Activated naive CD8-positive, alpha-beta T cell treated with anti-CD3 and anti-CD28 coated beads for 36 hours (primary cell): ENCODE results near the gene ARFGAP3. TPM values are rescaled to one million over a fixed set of nuclear protein-coding genes. Genes with fewer than 3 reads are reported as not detected.

Experiments used
- DNase-seq: peaks from one replicate; pipeline ENCODE4 v3.0.0; 2021
- H3K27ac Mint-ChIP-seq: one replicate; pipeline ENCODE4 v1.8.0; 2022; ENCODE audit warnings: mild to moderate bottlenecking, moderate library complexity, mixed read lengths
- H3K27me3 Mint-ChIP-seq: one replicate; pipeline ENCODE4 v1.8.0; 2022; ENCODE audit warnings: mild to moderate bottlenecking, mixed read lengths
- H3K36me3 Mint-ChIP-seq: one replicate; pipeline ENCODE4 v1.8.0; 2021; ENCODE audit warnings: mild to moderate bottlenecking, mixed read lengths
- H3K4me1 Mint-ChIP-seq: one replicate; pipeline ENCODE4 v1.8.0; 2021; ENCODE audit warnings: mixed read lengths
- H3K4me3 Mint-ChIP-seq: one replicate; pipeline ENCODE4 v1.8.0; 2022; ENCODE audit warnings: mild to moderate bottlenecking, moderate library complexity, mixed read lengths
- H3K9me3 Mint-ChIP-seq: one replicate; pipeline ENCODE4 v1.8.0; 2022; ENCODE audit warnings: mixed read lengths
- total RNA-seq, 2 experiments: library from RNA; stranded (reverse); gene quantifications; one replicate each; pipeline ENCODE4 v1.2.3, GENCODE V29; 2021

Gene ARFGAP3
- total RNA-seq, 2 experiments from 2014 or later, result 27.2 to 29.1 TPM

- Mint-ChIP-seq H3K9me3 (no peaks in the 10 kb centered on the region), H3K36me3 (peaks cover 8% of the 10 kb centered on the region), H3K27me3 (no peaks in the 10 kb centered on the region), H3K4me1 (no peaks in the 10 kb centered on the region), H3K4me3 (no peak overlapping the region), H3K27ac (no peak overlapping the region)
- no peak for DNase-seq
Measured at GRCh38 chr22:42805016-42805997, 51.8 kb downstream of the ARFGAP3 start.

DNA sequence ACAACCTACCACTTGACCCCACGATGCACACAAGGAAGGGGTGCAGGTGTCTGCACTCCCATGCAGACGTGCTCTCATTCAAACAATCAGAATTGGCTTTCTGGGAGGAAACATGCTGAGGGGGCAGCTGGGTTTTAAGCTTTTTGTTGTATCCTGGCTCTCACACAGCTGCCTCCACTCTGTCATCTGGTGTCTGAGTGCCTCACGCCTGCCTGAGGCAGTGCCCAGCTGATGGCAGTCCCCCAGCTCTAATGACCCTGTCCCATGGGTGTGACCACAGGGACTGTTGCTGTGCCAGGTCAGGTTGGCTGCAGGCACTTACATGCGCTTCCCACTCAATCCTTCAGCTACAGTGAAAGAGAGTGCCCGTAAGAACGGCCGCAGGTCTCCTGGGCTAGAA is 53.7 kb downstream of the ARFGAP3 start:
- no peak for DNase-seq
- Mint-ChIP-seq H3K27ac (no peak overlapping the region), H3K27me3 (no peaks in the 10 kb centered on the region), H3K4me3 (no peak overlapping the region), H3K9me3 (no peaks in the 10 kb centered on the region), H3K36me3 (peaks cover 6% of the 10 kb centered on the region), H3K4me1 (no peaks in the 10 kb centered on the region)

DNA sequence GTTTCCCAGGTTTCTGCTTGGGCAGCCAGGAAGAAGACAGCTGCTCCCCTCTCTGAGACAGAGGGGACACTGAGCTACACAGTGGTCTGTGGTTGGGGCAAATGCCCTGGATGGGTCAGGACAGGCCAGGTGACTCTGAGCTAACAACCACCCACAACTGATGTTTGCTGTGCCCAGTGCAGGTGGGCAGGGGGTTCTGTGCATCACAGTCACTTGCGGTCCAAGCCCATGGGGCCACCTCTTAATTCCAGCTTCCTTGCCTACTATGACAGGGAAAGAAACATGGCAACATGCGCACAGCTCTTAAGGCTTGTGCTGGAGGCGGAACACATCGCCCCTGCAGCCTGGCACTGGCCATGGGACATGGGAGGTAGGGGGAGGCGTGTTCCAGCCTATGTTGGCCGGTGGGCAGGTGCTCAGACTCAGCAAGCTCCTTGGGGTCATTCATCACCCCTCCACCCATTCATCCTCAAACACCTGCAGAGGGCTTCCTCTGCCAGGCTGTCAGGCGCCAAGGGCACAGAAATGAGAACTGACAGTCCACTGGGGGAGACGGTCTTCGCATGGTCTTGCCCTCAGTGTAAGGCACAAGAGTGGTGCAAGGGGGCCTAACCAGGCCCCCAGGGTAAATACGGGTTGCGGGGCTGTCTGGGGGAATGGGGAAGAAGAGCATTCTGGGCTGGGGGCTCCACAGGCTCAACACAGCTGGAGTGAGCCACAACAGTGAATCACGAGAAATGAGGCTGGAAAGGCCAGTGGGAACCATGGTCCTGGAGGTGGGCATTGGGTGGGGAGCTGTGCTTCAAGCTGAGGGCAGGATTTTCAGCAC is 55.6 kb downstream of the ARFGAP3 start:
- Mint-ChIP-seq H3K36me3 (peaks cover 5% of the 10 kb centered on the region), H3K27me3 (no peaks in the 10 kb centered on the region), H3K4me3 (no peak overlapping the region), H3K27ac (no peak overlapping the region), H3K4me1 (no peaks in the 10 kb centered on the region), H3K9me3 (no peaks in the 10 kb centered on the region)
- no peak for DNase-seq

GRCh38 chr22:42800451-42801251 is 56.4 kb downstream of the ARFGAP3 start:
- no peak overlapping the region for H3K27ac Mint-ChIP-seq
- no peak overlapping the region for H3K4me3 Mint-ChIP-seq
- no peaks in the 10 kb centered on the region for H3K9me3 Mint-ChIP-seq
- H3K36me3 Mint-ChIP-seq, result peaks cover 5% of the 10 kb centered on the region
- H3K4me1 Mint-ChIP-seq, result no peaks in the 10 kb centered on the region
- no peak for DNase-seq
- no peaks in the 10 kb centered on the region for H3K27me3 Mint-ChIP-seq

- Mint-ChIP-seq H3K9me3 (no peaks in the 10 kb centered on the region), H3K27me3 (no peaks in the 10 kb centered on the region), H3K4me3 (no peak overlapping the region), H3K4me1 (no peaks in the 10 kb centered on the region), H3K27ac (no peak overlapping the region), H3K36me3 (peaks cover 5% of the 10 kb centered on the region)
- DNase-seq, result no peak
Measured at GRCh38 chr22:42799461-42800405, 57.3 kb downstream of the ARFGAP3 start.

- peaks cover 5% of the 10 kb centered on the region for H3K36me3 Mint-ChIP-seq
- DNase-seq, result no peak
Measured at GRCh38 chr22:42799061-42799460, 58.0 kb downstream of the ARFGAP3 start.

GRCh38 chr22:42797011-42797410 is 60.1 kb downstream of the ARFGAP3 start:
- no peak for DNase-seq
- Mint-ChIP-seq H3K27ac (no peak overlapping the region), H3K36me3 (peaks cover 5% of the 10 kb centered on the region)

More at GRCh38 chr22:42799061-42799460, 58.0 kb downstream of the ARFGAP3 start:
- H3K4me1 Mint-ChIP-seq, result no peaks in the 10 kb centered on the region
- H3K27ac Mint-ChIP-seq, result no peak overlapping the region
- no peaks in the 10 kb centered on the region for H3K27me3 Mint-ChIP-seq
- H3K4me3 Mint-ChIP-seq, result no peak overlapping the region
- no peaks in the 10 kb centered on the region for H3K9me3 Mint-ChIP-seq

GRCh38 chr22:42796081-42796480 is 61.0 kb downstream of the ARFGAP3 start:
- H3K36me3 Mint-ChIP-seq, result peaks cover 4% of the 10 kb centered on the region
- no peak overlapping the region for H3K27ac Mint-ChIP-seq
- no peaks in the 10 kb centered on the region for H3K4me1 Mint-ChIP-seq
- no peak for DNase-seq
- H3K4me3 Mint-ChIP-seq, result no peak overlapping the region
- H3K27me3 Mint-ChIP-seq, result no peaks in the 10 kb centered on the region
- no peaks in the 10 kb centered on the region for H3K9me3 Mint-ChIP-seq

More at GRCh38 chr22:42797011-42797410, 60.1 kb downstream of the ARFGAP3 start:
- no peaks in the 10 kb centered on the region for H3K9me3 Mint-ChIP-seq
- H3K4me1 Mint-ChIP-seq, result no peaks in the 10 kb centered on the region
- H3K4me3 Mint-ChIP-seq, result no peak overlapping the region
- H3K27me3 Mint-ChIP-seq, result no peaks in the 10 kb centered on the region

- Mint-ChIP-seq H3K36me3 (peaks cover 4% of the 10 kb centered on the region), H3K4me3 (no peak overlapping the region), H3K27ac (no peak overlapping the region), H3K4me1 (no peaks in the 10 kb centered on the region), H3K9me3 (no peaks in the 10 kb centered on the region), H3K27me3 (no peaks in the 10 kb centered on the region)
- no peak for DNase-seq
Measured at GRCh38 chr22:42794551-42795510, 62.2 kb downstream of the ARFGAP3 start.

DNA sequence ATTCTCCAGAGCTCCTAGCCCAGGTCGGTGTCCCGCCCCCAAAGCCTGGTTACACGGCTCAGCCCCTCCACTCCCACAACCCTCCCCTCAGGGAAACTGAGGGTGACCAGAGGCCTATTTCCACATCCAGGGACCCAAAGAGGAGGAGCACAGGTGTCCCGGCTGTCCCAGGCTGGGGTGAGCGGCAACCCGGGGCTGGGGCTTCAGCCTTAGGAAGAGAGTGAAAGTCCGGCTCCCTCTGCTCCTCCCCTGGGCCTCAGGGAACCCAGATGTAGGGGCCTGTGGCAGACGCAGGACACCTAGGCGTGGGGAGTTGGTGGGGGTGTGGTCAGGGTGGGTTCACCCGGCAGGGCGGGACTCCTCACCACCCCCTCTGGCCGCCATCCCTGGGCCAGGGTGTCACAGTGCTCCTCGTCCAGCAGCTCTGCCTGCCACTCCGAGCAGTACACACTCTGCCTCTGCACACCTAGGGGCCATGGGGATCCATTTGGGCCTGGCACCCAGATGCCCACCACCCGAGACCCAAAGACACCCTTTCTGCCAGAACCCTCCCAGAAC is 63.1 kb downstream of the ARFGAP3 start:
- DNase-seq, result no peak

DNA sequence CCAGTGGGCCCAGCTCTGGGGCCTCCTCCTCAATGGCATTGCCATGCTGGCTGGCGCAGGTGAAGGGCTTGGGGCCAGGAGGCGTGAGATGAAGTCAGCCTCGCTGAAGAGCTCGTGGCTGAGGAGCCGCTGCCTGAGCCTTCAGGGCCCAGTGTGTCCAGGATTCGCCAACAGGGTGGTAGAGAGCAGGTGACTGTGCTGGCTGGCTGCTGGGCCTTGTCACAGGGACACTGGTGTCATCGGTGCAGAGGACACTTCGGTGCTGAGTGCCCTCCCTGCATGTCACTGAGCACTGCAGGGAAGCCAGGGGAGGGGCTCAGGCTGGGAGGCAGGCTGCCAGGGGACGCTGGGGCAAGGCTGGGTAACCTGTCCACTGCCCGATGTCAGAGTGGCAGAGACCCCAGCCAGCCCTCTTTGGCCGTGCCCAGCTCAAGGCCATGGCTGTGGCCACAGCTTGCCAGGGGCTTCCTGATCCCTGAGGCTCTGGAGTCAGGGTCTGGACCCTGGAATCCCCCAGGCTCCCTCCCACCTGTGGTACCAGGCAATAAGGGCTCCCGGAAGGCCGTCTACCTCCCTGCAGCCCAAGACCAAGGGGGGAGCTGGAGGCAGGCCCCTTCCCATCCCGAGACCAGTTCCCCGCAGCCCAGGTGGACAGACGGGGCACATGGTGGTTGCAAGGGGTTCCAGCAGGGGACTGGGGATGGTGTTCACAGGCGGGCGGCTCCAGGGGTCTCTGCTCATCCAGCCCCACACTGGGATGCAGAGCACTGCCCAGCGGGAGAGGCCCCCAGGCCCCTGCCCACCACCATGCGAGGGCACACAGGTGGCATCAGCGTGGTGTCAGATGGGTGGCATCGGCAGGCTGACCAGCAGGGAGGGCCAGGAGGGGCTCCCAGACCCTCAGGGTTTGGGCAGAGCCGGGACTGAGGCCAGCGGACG is 63.9 kb downstream of the ARFGAP3 start:
- H3K4me1 Mint-ChIP-seq, result no peaks in the 10 kb centered on the region
- DNase-seq, result no peak
- no peak overlapping the region for H3K27ac Mint-ChIP-seq
- no peaks in the 10 kb centered on the region for H3K27me3 Mint-ChIP-seq
- no peaks in the 10 kb centered on the region for H3K9me3 Mint-ChIP-seq
- H3K4me3 Mint-ChIP-seq, result no peak overlapping the region
- H3K36me3 Mint-ChIP-seq, result peaks cover 4% of the 10 kb centered on the region

More for the DNA sequence above, 63.1 kb downstream of the ARFGAP3 start:
- Mint-ChIP-seq H3K27ac (no peak overlapping the region), H3K27me3 (no peaks in the 10 kb centered on the region), H3K36me3 (peaks cover 4% of the 10 kb centered on the region), H3K4me3 (no peak overlapping the region), H3K4me1 (no peaks in the 10 kb centered on the region), H3K9me3 (no peaks in the 10 kb centered on the region)

- Mint-ChIP-seq H3K27me3 (no peaks in the 10 kb centered on the region), H3K4me3 (no peak overlapping the region), H3K36me3 (peaks cover 1% of the 10 kb centered on the region), H3K9me3 (no peaks in the 10 kb centered on the region), H3K27ac (no peak overlapping the region), H3K4me1 (no peaks in the 10 kb centered on the region)
- DNase-seq, result no peak
Measured at GRCh38 chr22:42792453-42792908, 64.6 kb downstream of the ARFGAP3 start.
